ENCODE data around the gene GXYLT1.

DNA sequence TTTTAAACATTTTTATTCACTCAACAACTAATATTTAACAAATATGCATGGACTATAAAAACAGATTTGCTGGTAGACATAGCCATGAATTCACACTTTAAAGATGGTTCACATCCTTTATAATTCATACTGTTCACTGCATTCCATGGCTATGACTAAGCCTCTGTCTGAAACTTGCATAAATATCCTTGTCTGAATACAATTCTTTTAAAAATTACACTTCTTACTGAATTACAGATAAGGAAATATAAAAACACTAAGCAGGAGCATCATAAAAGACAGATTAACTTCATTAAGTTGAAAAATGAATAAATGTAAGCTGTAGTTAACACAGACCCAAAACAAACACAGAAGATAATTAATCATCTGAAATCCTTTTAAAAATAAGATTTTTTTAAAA is 53.8 kb downstream of the GXYLT1 start:
- TF ChIP-seq, protein P1, sequence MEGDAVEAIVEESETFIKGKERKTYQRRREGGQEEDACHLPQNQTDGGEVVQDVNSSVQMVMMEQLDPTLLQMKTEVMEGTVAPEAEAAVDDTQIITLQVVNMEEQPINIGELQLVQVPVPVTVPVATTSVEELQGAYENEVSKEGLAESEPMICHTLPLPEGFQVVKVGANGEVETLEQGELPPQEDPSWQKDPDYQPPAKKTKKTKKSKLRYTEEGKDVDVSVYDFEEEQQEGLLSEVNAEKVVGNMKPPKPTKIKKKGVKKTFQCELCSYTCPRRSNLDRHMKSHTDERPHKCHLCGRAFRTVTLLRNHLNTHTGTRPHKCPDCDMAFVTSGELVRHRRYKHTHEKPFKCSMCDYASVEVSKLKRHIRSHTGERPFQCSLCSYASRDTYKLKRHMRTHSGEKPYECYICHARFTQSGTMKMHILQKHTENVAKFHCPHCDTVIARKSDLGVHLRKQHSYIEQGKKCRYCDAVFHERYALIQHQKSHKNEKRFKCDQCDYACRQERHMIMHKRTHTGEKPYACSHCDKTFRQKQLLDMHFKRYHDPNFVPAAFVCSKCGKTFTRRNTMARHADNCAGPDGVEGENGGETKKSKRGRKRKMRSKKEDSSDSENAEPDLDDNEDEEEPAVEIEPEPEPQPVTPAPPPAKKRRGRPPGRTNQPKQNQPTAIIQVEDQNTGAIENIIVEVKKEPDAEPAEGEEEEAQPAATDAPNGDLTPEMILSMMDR (conservative IDR thresholded peaks at IDR 0.05 in 1 of 2, IDR thresholded peaks at IDR 0.05 in 1 of 2; ENCODE audit: extremely low read depth in 1 of 2, insufficient read depth in 1 of 2, low read depth in 1 of 2, low read length in 2 of 2) = no peak
- no peak for TF ChIP-seq EZH2 (IDR thresholded peaks at IDR 0.05; ENCODE audit: borderline replicate concordance, low read length)

All from mammary epithelial cell (primary cell).